Caki2 (cell line): ENCODE data around the gene USP3. TPM values are rescaled to one million over a fixed set of nuclear protein-coding genes. Genes with fewer than 3 reads are reported as not detected.
"Not testable (repeated sequence)": the region's sequence is repeated elsewhere in the genome, so short reads cannot be mapped to it uniquely, and the experiment has no call there.

ENCODE experiments used
- DNase-seq: peaks from one replicate; pipeline ENCODE4 v3.0.0-alpha.2; 2015; ENCODE audit warnings: low read depth
- in situ Hi-C: cut with HindIII; loops from 2 replicates; pipeline ENCODE4 v1.10.0; 2016; ENCODE audit warnings: low sequenced_read_pairs, low pct_unique_long_range_greater_than_20kb, mixed read lengths
- total RNA-seq: library from RNA; depleted of rRNA; stranded (reverse); fragments of >200 nt; shearing (Covaris generic); gene quantifications from 2 replicates; pipeline ENCODE4 v1.2.3, GENCODE V29; 2014; ENCODE audit warnings: low replicate concordance

The USP3 gene
- total RNA-seq, 1 experiment from 2014 or later = 41.2 TPM

DNA sequence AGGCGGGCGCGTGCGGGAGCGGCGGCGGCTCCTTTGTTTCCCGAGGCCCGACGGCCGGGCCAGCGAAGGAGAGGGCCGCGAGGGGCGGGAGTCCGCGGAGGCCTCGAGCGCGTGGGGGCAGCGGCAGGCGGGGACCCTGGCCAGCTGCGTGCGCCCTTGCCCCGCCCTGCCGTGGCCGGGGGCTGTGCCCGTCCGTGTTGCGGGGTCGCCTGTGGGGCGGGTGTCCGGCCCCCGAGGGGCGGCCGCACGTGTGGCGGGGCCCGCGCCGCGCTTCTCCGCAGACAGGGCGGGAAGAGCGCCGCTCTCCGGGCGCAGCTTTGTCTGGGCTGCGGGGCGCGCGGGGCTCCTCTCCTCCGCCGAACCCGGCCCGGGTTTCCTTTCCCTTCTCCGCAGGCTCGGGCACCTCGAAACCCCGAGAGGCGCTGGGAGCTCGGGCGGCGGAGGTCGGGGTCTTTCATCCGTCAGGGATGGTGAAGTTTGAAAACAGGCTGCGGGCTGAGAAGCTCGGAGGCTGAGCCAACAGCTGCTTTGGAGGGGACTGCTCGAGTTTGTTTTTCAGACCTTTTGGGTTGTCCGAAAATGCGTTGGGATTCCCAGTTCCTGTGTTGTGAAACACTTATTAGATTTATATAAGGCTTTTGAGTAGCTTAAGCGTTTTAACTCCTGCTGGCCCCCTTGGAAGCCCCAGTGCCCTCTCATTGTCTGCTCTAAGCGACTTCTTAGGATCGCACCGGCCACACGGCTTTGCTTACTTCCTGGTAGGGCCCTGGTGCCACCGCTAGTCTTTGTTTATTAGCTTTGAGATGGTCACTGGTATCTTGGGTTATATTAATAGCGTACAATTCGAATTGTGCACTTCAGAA, 817 bp downstream of the USP3 start:
- in situ Hi-C loops = no loop called here
- DNase-seq = peak; percentile 65

DNA sequence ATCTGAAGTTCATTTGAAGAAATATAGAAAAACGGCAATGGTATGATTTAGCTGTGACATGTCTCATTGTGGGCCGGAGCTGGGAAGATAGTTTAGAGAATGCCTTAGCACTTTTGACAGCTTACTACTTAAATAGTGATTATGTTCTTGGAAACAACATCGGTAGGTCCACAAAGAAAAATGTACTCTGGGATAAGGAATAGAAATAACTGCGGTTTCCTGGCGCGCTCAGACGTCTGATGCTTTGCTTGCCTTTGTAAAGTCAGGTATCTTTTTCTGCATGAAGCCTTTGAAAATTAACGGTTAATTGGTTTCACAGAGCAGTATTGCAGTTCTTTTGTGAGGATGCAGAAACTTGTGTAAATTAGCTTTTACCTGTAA, 1.4 kb downstream of the USP3 start:
- in situ Hi-C loops = no loop called here
- DNase-seq = no peak

DNA sequence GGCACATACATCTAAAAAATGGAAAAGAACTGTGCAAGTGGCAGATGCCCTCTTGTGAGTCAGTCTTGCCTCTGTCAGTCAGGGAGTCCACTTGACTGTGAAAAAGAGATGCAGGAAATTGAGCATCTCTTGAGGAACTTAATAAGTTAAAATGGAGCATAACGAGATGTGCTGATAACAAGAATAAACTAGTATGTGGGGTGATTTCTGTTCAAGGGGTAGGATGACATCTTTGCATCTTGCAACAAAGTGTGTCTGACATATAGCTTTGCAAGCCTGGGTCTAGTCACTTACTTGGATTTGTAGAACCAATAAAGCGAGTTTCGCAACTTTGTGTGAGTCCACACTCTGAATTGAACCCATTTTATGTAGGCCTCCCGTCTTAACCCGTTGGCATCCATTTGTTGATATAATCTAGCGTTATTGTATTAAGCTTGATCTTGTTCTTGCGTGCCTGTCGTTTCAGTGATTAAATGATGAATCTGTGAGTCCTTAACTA, 2.2 kb downstream of the USP3 start:
- peak; percentile 26 for DNase-seq
- in situ Hi-C loops = no loop called here

DNA sequence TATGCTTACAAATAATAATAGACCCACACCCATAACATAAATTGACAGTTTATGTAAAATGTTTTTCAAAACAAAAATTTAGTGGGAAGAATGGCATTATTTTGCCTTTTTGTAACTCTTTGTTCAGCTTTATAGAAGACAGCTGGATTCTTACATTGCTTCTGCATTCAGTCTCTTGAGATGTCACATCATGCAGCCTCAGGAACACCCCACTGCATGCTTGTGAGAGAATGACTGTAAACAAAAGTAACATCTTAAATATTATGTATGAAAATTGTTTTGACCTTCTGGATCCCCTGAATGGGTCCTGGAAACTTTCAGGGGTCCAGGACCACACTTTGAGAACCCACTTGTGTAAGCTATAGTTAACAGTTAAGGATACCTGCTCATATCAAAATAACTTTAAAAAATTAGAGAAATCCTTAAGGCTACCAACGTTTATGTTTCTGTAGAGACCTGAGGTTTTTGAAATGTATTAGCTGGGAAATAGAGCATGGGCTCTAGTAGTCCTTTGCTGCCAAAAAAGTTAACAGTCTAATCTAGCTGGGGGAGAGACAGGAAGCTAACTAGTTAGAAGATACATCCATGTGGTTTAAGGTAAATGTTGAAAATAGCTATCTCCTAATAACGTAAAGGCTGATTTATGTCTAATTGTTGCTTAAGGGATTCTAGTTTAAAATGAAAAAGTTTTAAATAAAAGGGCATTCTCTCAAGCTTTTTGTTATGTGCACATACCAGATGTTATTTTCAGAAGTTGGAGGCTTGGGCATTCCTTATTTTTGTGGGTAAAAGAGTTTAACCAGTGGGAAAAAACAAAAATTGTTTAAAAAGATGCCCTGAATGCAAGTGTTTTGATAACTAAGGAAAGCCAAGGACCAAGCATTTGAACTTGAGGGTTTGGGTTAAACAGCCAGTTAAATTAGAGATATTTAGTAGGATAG, 3.8 kb downstream of the USP3 start:
- no peak for DNase-seq
- in situ Hi-C loops = no loop called here

DNA sequence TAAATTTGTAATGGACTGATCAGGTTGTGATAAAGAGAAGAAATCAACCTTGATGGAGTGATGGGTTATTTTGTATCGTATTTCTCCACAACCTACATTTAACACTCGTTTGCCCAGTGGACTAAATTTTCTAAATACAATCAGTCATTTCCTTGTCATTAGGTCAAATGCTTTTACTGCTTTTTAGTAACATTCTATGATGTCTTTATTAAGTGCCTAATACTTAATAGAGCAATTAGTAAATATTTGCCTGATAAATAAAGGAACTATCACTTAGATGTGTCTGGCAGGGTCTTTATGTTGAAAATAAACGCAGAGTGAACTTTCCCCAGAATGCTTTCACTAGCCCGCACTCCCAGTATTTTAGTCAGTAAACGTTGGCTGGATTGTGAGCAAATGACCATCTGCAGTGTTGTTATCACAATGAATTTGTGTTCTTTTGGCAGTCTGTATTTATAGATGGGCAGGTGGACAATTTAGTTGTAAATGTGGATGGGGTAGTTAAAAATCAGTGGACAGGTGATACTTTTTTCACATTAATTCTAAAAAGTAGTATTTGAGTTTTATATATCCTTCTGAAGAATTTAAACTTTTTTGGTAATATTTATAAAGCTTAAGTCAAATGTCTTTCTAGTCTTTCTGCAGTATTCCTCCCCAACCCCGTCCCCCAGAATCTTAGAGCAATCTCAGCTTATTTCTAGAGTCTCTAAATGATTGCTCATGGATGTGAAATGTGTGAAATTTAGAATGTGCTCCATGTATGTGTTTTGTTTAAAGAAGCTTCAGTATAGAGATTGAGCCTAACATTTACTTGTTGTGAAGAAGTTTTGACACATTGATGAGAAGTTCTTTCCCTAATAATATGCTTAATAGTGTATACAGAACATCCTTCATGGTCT, 4.9 kb downstream of the USP3 start:
- in situ Hi-C loops = no loop called here
- DNase-seq = no peak

DNA sequence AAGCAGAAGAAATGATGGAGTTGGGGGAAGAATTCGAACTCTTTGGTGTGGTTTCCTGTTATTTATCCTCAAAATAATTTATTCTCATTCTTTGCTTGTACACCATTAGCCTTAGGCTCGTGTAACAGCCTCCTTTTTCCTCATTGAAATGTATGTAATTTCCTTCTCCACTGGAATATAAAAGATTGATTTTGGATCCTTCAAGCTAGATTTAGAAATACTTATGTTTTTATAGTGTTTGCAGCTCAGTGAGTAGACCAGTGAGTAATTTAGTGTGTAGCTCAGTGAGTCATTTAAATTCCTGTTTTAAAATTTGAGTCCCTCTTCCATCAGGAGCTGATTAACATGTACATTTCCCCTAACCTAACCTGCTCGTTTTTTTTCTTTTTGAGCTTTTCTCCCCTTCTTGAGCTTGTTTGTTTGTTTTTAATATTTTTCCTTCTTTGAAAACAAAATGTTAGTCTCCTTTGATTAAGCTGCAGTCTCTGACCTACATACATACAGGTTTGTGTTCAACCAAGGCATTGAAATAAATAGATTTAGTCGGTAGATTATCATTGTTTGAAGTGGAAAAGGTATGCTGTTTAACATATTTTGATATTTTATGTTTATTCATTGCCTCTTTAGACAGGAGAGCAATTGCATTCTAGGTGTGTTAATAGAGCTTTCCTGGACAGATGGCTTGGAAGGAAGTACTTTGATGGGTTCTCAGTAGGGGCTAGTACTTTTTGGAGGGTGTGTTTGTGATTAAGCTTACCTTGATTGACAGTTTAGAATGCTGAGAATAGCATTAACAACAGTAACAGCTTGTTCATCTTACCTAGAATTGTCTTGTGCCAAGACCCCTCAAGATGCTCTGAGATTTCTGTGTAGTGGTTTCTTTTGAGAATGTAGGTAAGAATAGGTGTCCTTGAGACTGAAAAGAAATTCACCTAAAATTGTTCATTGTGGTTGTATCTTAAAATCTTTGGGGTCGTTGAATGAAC, 5.9 kb downstream of the USP3 start:
- in situ Hi-C loops = no loop called here
- peak; percentile 25 for DNase-seq

DNA sequence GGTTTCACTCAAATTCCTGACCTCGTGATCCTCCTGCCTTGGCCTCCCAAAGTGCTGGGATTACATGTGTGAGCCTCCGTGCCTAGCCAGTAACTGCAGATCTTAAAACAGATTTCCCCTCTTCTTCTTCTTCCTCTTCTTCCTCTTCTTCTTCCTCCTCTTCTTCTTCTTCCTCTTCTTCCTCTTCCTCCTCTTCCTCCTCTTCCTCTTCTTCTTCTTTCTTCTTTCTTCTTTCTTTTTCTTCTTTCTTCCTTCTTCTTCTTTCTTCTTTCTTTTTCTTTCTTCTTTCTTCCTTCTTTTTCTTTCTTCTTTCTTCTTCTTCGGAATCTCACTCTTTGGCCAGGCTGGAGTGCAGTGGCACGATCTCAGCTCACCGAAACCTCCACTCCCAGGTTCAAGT, 7.8 kb downstream of the USP3 start:
- in situ Hi-C loops = no loop called here
- no peak for DNase-seq

DNA sequence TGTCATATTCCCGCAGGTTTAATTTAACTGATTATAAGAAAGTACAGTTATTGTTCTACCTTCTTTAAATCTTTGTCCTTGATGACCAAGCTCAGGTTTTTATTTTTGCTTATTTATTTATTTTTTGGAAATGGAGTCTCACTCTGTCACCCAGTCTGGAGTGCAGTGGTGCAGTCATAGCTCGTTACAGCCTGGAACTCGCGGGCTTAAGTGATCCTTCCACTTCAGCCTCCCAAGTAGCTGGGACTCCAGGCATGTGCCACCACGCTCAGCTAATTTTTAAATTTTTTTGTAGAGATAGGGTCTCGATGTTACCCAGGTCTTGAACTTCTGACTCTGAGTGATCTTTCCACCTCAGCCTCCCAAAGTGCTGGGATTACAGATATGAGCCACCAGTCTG, 8.9 kb downstream of the USP3 start:
- in situ Hi-C loops = no loop called here
- DNase-seq = no peak

DNA sequence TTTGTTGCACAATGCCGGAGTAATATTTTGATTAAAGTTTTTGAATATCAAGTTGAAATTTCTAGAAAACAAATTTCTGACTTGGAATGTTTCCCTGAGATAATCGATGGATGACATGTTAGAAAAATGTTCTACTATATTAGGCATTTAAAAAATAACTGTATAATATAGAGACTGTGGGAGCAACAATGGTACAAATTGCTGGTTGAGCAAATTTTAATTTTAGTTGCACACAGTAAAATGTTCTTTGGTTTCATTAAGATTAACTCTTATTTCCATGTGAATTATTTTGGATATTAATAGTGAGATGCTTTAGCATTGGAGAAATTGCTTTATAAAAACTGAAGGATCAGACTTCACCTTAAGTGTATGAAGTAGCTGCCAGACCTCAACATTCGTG, 9.3 kb downstream of the USP3 start:
- in situ Hi-C loops = no loop called here

DNA sequence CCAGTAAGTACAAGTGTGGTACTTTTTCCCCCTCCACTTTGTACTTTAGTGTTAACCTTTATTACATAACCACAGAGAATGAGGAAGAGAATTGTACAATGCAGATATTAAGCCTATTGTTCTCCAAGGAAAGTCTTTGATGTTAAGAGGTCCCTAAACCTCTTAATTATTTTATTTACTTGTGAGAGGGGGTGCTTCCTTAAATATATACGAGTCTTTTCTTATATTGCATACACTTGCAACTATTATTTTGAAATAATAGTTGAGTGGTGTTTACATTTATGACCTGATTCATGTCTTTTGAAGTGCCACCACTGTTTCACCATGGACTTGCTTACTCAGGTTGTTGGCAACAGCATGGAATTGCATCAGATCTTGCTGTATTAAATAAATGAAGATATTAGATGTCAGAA, 10.1 kb downstream of the USP3 start:
- no peak for DNase-seq
- in situ Hi-C loops = no loop called here

More for the DNA sequence above, 9.3 kb downstream of the USP3 start:
- no peak for DNase-seq

DNA sequence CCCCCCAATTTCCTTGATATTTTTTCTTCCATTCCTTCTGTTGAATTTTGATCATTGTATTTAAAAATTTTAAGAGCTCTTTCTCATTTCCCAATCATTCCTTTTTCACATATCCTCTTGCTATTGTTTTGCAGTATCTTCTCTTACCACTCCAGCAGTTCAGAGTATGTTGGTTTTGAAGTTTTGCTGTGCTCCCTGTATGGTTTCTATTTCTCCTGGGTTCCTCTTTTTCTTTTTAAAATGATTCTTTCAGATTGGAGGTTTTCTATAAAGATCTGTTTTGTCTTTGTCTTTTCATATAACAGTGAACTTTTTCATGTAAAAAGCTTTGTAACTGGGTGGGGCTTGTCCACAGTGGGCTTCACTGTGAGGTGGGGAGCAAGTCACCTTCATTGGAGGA, 12.8 kb downstream of the USP3 start:
- in situ Hi-C loops = no loop called here
- no peak for DNase-seq

DNA sequence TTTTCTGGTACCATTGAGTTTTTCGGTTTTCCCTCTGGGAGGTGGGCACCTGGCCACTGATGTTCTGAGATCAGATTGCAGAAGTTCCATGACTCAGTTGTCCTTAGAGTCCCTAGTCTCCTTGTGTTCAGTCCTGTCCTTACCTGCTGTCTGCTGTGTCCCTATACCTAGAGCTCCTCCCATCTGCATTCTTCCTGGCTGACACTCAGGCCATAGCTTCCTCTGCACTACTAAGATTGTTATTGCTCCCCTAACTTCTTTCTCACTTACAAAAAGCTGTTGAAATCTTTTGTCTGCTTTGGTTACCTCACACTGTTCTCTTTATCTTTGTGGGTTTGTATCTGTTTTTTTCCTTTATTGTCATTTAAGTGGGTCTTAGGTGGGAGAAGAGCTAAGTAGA, 13.2 kb downstream of the USP3 start:
- no peak for DNase-seq
- in situ Hi-C loops = no loop called here

DNA sequence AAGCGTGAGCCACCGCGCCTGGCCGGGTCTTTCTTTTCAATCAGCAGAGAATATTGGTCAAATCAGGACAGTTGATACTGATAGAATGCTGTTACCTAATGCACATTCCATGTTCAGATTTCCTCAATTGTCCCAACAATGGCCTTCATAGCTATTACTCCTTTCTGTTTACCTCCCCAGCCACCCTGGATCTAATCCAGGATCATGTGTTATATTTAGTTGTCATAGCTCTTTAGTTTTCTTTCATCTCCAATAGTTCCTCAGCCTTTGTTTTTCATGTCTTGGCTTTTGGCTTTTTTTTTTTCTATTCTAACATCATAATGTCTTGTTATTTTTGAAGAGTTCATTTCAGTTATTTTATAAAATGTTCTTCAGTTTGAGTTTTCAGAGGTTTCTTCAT, 14.6 kb downstream of the USP3 start:
- in situ Hi-C loops = no loop called here
- no peak for DNase-seq

DNA sequence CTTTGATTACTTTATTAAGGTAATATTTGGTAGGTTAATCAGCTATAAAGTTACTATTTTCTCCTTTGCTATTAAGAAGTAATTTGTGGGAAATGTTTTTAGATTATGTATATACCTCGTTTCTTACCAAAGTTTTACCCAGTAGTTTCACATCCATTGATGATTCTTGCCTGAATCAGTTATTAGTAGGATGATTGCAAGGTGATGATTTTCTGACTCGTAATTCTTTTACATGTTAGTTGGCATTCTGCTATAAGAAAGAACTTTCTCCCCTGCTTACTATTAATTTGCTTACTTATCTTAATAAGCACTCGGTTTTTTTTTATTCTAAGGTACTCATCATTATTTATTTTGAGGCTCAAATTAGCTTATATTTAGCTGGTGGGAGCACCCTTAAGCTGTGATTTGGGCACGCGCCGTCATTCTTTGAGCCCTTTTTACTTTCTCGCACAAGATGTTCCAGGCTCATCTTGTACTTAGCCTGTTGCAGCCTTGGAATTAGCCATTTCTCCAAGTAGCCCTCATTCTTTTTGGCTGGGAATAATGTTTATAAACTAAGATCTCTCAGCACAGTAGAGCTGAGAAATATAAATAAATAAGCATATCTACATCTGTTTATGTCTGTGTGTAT, 15.3 kb downstream of the USP3 start:
- in situ Hi-C loops = no loop called here
- no peak for DNase-seq

DNA sequence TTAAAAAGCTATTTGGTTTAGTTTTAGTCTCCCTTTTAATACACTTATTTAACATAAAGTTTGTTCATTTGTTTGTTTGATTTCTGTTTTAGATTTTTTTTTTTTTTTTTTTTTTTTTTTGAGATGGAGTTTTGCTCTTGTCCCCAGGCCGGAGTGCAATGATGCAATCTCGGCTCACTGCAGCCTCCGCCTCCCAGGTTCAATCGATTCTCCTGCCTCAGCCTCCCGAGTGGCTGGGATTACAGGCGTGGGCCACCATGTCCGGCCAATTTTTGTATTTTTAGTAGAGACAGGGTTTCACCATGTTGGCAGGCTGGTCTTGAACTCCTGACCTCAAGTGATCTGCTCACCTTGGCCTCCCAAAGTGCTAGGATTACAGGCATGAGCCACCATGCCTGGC, 16.1 kb downstream of the USP3 start:
- in situ Hi-C loops, DNase-seq: not testable (repeated sequence)

DNA sequence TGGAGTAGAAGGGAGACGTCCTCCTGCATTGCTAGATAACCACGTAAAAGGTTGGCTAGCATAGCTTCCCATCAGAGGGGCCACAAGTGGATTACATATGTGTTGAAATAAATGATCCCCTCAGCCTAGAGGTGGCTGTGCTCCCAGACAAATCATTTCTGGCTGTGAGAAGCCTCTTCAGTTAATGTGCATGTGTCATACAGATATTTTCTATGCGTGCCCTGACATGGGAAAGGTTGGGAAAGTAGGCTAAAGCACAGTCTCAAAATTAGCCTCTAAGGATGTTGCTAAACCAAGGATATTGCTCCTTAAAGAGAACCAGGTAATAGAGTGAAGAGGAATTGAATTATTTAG, 17.8 kb downstream of the USP3 start:
- DNase-seq = no peak
- in situ Hi-C loops = no loop called here
